H9 (cell line): ENCODE results near the gene FIGNL2. TPM values are rescaled to one million over a fixed set of nuclear protein-coding genes. Genes with fewer than 3 reads are reported as not detected.

Source experiments
- DNase-seq: peaks from one replicate; pipeline ENCODE4 v3.0.0-alpha.2; 2017
- H2AFZ ChIP-seq: one replicate; pipeline ENCODE4 v1.6.1; 2013; ENCODE audit warnings: mild to moderate bottlenecking, low read length, control low read depth, moderate library complexity
- H2AK5ac ChIP-seq: 2 replicates; pipeline ENCODE4 v1.6.1; 2013; ENCODE audit warnings: low read length, control low read depth, mixed read lengths; ENCODE audit not compliant: insufficient read length
- H2BK120ac ChIP-seq: one replicate; pipeline ENCODE4 v1.6.1; 2013; ENCODE audit warnings: low read depth, mild to moderate bottlenecking, low read length, control low read depth, inconsistent platforms; ENCODE audit not compliant: poor library complexity, severe bottlenecking
- H2BK12ac ChIP-seq: 2 replicates; pipeline ENCODE4 v1.6.1; 2013; ENCODE audit warnings: low read length, control low read depth, mixed read lengths, low read depth; ENCODE audit not compliant: insufficient read length
- H2BK15ac ChIP-seq: 2 replicates; pipeline ENCODE4 v1.6.1; 2013; ENCODE audit warnings: low read depth, low read length, control low read depth
- H2BK20ac ChIP-seq: one replicate; pipeline ENCODE4 v1.6.1; 2013; ENCODE audit warnings: low read depth, mild to moderate bottlenecking, low read length, control low read depth, inconsistent platforms; ENCODE audit not compliant: poor library complexity, severe bottlenecking
- H2BK5ac ChIP-seq: 2 replicates; pipeline ENCODE4 v1.6.1; 2013; ENCODE audit warnings: low read length, control low read depth, mixed read lengths; ENCODE audit not compliant: insufficient read length
- H3K14ac ChIP-seq: 2 replicates; pipeline ENCODE4 v1.6.1; 2013; ENCODE audit warnings: low read length, control low read depth; ENCODE audit not compliant: insufficient read depth
- H3K18ac ChIP-seq: 2 replicates; pipeline ENCODE4 v1.6.1; 2013; ENCODE audit warnings: low read depth, mild to moderate bottlenecking, mixed read lengths, low read length, control low read depth; ENCODE audit not compliant: insufficient read length
- H3K23ac ChIP-seq: 2 replicates; pipeline ENCODE4 v1.6.1; 2013; ENCODE audit warnings: low read length, control low read depth, mixed read lengths, low read depth; ENCODE audit not compliant: insufficient read length
- H3K23me2 ChIP-seq: 2 replicates; pipeline ENCODE4 v1.6.1; 2013; ENCODE audit warnings: low read depth, mild to moderate bottlenecking, mixed read lengths, low read length, control low read depth; ENCODE audit not compliant: insufficient read length, poor library complexity, severe bottlenecking
- H3K27ac ChIP-seq: 2 replicates; pipeline ENCODE4 v1.5.1; 2013; ENCODE audit warnings: low read length, control low read depth, mixed read lengths, low read depth; ENCODE audit not compliant: insufficient read length
- H3K27me3 ChIP-seq: 2 replicates; pipeline ENCODE4 v1.6.1; 2013; ENCODE audit warnings: low read length, control low read depth, inconsistent platforms; ENCODE audit not compliant: insufficient read depth
- H3K4ac ChIP-seq: 2 replicates; pipeline ENCODE4 v1.6.1; 2013; ENCODE audit warnings: low read depth, mild to moderate bottlenecking, control low read depth, inconsistent platforms, low read length, moderate library complexity
- H3K4me1 ChIP-seq: 2 replicates; pipeline ENCODE4 v1.6.1; 2013; ENCODE audit warnings: low read length, control low read depth, inconsistent platforms; ENCODE audit not compliant: insufficient read depth
- H3K4me2 ChIP-seq: 2 replicates; pipeline ENCODE4 v1.6.1; 2013; ENCODE audit warnings: low read length, control low read depth, mixed read lengths; ENCODE audit not compliant: insufficient read length, insufficient read depth
- H3K56ac ChIP-seq: 2 replicates; pipeline ENCODE4 v1.6.1; 2013; ENCODE audit warnings: low read depth, mild to moderate bottlenecking, mixed read lengths, low read length, control low read depth; ENCODE audit not compliant: insufficient read length
- H3K79me1 ChIP-seq: 2 replicates; pipeline ENCODE4 v1.6.1; 2013; ENCODE audit warnings: low read depth, mild to moderate bottlenecking, moderate library complexity, low read length, control low read depth, inconsistent platforms; ENCODE audit not compliant: insufficient read depth, poor library complexity, severe bottlenecking
- H3K79me2 ChIP-seq: 2 replicates; pipeline ENCODE4 v1.6.1; 2013; ENCODE audit warnings: low read length, control low read depth, inconsistent platforms; ENCODE audit not compliant: insufficient read depth
- H3K9ac ChIP-seq: 2 replicates; pipeline ENCODE4 v1.6.1; 2013; ENCODE audit warnings: low read length, control low read depth, mixed read lengths; ENCODE audit not compliant: insufficient read length; ENCODE audit errors: extremely low read depth
- H3K9me3 ChIP-seq: one replicate; pipeline ENCODE4 v1.6.1; 2013; ENCODE audit warnings: low read depth, low read length, inconsistent platforms; ENCODE audit not compliant: control insufficient read depth
- H3T11ph ChIP-seq: one replicate; pipeline ENCODE4 v1.6.1; 2013; ENCODE audit warnings: mild to moderate bottlenecking, low read length, control low read depth, inconsistent platforms
- H4K20me1 ChIP-seq: one replicate; pipeline ENCODE4 v1.6.1; 2013; ENCODE audit not compliant: control insufficient read depth, insufficient read length, insufficient read depth
- H4K5ac ChIP-seq: 2 replicates; pipeline ENCODE4 v1.6.1; 2013; ENCODE audit warnings: low read depth, mild to moderate bottlenecking, mixed read lengths, low read length, control low read depth; ENCODE audit not compliant: insufficient read length
- H4K8ac ChIP-seq: replicated peaks from 2 replicates; pipeline ENCODE4 v1.6.1; 2013; ENCODE audit warnings: low read length, control low read depth, mixed read lengths, low read depth; ENCODE audit not compliant: insufficient read length
- H4K91ac ChIP-seq: 2 replicates; pipeline ENCODE4 v1.6.1; 2013; ENCODE audit warnings: low read depth, mild to moderate bottlenecking, moderate library complexity, mixed read lengths, low read length, control low read depth; ENCODE audit not compliant: insufficient read length
- H3K27ac Mint-ChIP-seq, 3 experiments: 2 replicates in 2 of 3; 3 replicates in 1 of 3; pipeline ENCODE4 v1.8.0; 2020 to 2021; ENCODE audit warnings: mixed read lengths in 3 of 3, mild to moderate bottlenecking in 1 of 3, moderate library complexity in 1 of 3
- H3K27me3 Mint-ChIP-seq: 2 replicates; pipeline ENCODE4 v1.8.0; 2021; ENCODE audit warnings: low read depth, mild to moderate bottlenecking, moderate library complexity, mixed read lengths
- H3K36me3 Mint-ChIP-seq, 3 experiments: 2 replicates in 2 of 3; 3 replicates in 1 of 3; pipeline ENCODE4 v1.8.0; 2020 to 2021; ENCODE audit warnings: low read depth in 3 of 3, mixed read lengths in 3 of 3; ENCODE audit not compliant: insufficient read depth in 1 of 3
- H3K4me1 Mint-ChIP-seq, 2 experiments: 2 replicates each; pipeline ENCODE4 v1.8.0; 2020; ENCODE audit warnings: mixed read lengths in 2 of 2
- H3K4me3 Mint-ChIP-seq, 2 experiments: 2 replicates in 1 of 2; 3 replicates in 1 of 2; pipeline ENCODE4 v1.8.0; 2020 to 2021; ENCODE audit warnings: mild to moderate bottlenecking in 2 of 2, mixed read lengths in 2 of 2, moderate library complexity in 1 of 2
- H3K9me3 Mint-ChIP-seq, 2 experiments: 2 replicates in 1 of 2; 3 replicates in 1 of 2; pipeline ENCODE4 v1.8.0; 2020; ENCODE audit warnings: mild to moderate bottlenecking in 2 of 2, mixed read lengths in 2 of 2, moderate library complexity in 1 of 2
- CTCF ChIP-seq: fragments of 200-600 bp; sonication (generic); conservative IDR thresholded peaks from 3 replicates; pipeline ENCODE4 v1.8.0; 2021; ENCODE audit warnings: antibody characterized with exemption, mild to moderate bottlenecking
- WGBS: extraction: QIAGEN DNeasy Blood & Tissue Kit; methylation state at CpG from one replicate; pipeline ENCODE4 v1.1.7; 2013; ENCODE audit warnings: missing lambda C conversion rate, low lambda C conversion rate, mixed read lengths; ENCODE audit not compliant: insufficient read length; ENCODE audit errors: extremely low coverage; 5-methylcytosine and 5-hydroxymethylcytosine counted together
- total RNA-seq: library from RNA; stranded (reverse); gene quantifications from 2 replicates; pipeline ENCODE4 v1.2.1, GENCODE V29; 2021

FIGNL2 gene
- total RNA-seq, 1 experiment from 2014 or later = 19.7 TPM

DNA sequence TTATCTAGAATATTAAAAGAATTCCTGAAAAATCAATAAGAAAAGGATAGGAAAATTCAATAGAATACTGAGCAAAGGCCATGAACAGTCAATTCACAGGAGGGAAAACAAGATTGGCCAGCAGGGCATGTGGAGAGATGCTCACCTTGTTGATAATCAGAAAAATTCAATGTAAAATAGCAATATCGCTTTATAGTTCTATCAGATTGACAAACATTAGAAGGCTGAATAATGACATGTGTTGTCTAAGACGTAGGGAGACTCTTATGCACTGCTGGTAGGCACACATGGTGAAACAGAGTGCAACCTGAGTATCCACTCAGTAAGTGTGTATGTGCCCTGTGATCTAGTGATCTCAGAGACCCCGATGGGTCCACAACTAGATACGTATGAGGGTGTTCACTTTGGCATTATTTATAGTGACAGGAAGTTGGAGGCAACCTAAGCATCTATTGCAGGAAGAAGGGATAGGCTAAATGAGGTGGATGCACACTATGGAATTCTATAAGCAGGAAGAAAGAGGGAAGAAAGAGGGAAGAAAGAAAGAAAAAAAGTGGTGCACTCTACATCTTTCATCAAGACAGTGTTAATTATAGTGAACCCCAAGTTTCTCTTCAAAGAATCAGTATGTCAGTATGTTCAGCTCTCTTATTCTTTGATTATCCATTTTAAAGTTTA, 35.6 kb upstream of the FIGNL2 start:
- no peak for TF ChIP-seq CTCF
- H3K4ac ChIP-seq = no peak overlapping the region
- H3K79me1 ChIP-seq = no peaks in the 10 kb centered on the region
- H3T11ph ChIP-seq = no peak overlapping the region
- H3K27ac ChIP-seq = no peak overlapping the region
- Mint-ChIP-seq H3K9me3 (no peaks in the 10 kb centered on the region), H3K27me3 (peaks cover 19% of the 10 kb centered on the region), H3K36me3 (no peaks in the 10 kb centered on the region; a peak in 2 of 7 replicates), H3K27ac (no peak overlapping the region), H3K4me3 (no peak overlapping the region), H3K4me1 (peaks cover 11 to 19% of the 10 kb centered on the region in 2 experiments)
- no peak overlapping the region for H2BK120ac ChIP-seq
- H3K56ac ChIP-seq = no peak overlapping the region
- H4K91ac ChIP-seq = no peak overlapping the region
- no peak overlapping the region for H2BK12ac ChIP-seq
- no peaks in the 10 kb centered on the region for H3K27me3 ChIP-seq
- no peak overlapping the region for H4K5ac ChIP-seq
- H3K9ac ChIP-seq = no peak overlapping the region
- H3K18ac ChIP-seq = no peak overlapping the region
- H2BK15ac ChIP-seq = no peak overlapping the region
- no peak overlapping the region for H2BK5ac ChIP-seq
- no peak overlapping the region for H2BK20ac ChIP-seq
- no peaks in the 10 kb centered on the region for H3K9me3 ChIP-seq
- peaks cover 2% of the 10 kb centered on the region for H3K4me1 ChIP-seq
- WGBS = no CpG with 5 or more reads among the region's 4 CpGs
- no peaks in the 10 kb centered on the region for H3K79me2 ChIP-seq
- no peak overlapping the region for H2AK5ac ChIP-seq
- H2AFZ ChIP-seq = no peak overlapping the region
- H4K20me1 ChIP-seq = no peaks in the 10 kb centered on the region
- DNase-seq = no peak
- H3K4me2 ChIP-seq = no peak overlapping the region
- no peaks in the 10 kb centered on the region for H3K23me2 ChIP-seq
- no peak overlapping the region for H4K8ac ChIP-seq
- no peak overlapping the region for H3K23ac ChIP-seq
- H3K14ac ChIP-seq = no peak overlapping the region
